Upper lobe of right lung (tissue), 1 donor: ENCODE data around the gene MYO1E. TPM values are rescaled to one million over a fixed set of nuclear protein-coding genes. Genes with fewer than 3 reads are reported as not detected.
A peak's percentile ranks its signal among the peaks of the same experiment; 100 is the strongest.

Experiments used
- ATAC-seq: fragments of 200-7000 bp; cut with Tn5 transposase; one replicate; pipeline ENCODE4 v1.9.1; 2020; ENCODE audit warnings: mild to moderate bottlenecking, moderate library complexity
- DNase-seq: peaks from one replicate; pipeline ENCODE4 v3.0.0-alpha.2; 2020
- H3K27ac ChIP-seq: fragments of 200-600 bp; one replicate; pipeline ENCODE4 v1.8.0; 2022
- H3K27me3 ChIP-seq: fragments of 200-600 bp; one replicate; pipeline ENCODE4 v1.8.0; 2022; ENCODE audit warnings: mild to moderate bottlenecking
- H3K36me3 ChIP-seq: fragments of 200-600 bp; one replicate; pipeline ENCODE4 v1.8.0; 2022
- H3K4me1 ChIP-seq: fragments of 200-600 bp; one replicate; pipeline ENCODE4 v1.8.0; 2022
- H3K4me3 ChIP-seq: fragments of 200-600 bp; one replicate; pipeline ENCODE4 v1.8.0; 2022; ENCODE audit warnings: mild to moderate bottlenecking
- H3K9me3 ChIP-seq: fragments of 200-600 bp; one replicate; pipeline ENCODE4 v1.8.0; 2022
- intact Hi-C: fragments of 100-400 bp; cut with DNase I; formaldehyde crosslinking; loops from one replicate; pipeline ENCODE4 v1.11.0; 2022
- total RNA-seq: library from RNA; stranded (reverse); fragmentation: NEBNext Ultra II Directional; extraction: Animal tissue kit (Norgen Biotek cat#: 25700); gene quantifications from one replicate; pipeline ENCODE4 v1.2.1, GENCODE V29; 2021
- TF ChIP-seq, protein P1 (sequence below): fragments of 200-600 bp; IDR thresholded peaks from one replicate; pipeline ENCODE4 v1.8.0; 2022; ENCODE audit warnings: antibody characterized with exemption
- donor health status: DM: no; HTN: yes; CAD: no; lungs with severe emphysema.

MYO1E gene
- total RNA-seq, 1 donor from 2014 or later: 98.4 TPM

DNA sequence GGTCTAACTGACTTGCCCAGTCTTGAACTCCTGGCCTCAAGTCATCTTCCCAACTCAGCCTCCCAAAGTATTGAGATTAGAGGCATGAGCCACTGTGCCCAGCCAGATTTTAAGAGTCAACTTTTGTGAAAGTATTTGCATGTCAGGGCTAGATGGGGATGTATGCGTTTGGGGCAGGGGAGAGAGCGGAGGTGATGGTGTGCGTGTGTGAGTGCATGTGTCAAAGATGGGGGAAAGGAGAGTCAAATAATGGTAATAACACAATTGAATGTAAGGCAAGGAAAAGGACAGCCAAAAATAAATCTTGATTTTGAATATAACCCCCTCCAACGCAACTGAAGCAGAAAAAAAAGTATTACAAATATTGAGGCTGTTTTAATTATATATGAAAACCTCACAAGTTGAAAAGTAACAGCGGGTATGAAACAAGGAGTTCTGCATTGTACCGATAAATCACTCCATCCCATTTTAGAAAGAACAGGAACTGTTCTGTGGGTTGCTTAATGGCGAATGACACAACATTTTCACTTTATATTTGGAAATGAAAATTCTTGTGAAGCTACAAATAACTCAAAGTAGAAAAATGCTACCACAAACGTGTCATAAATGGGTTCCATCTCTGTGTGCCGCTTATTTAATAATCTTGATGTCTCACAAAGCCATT is 195.9 kb downstream of the MYO1E start:
- Histone ChIP-seq H3K27ac (peak overlapping the region; percentile 56), H3K36me3 (peaks cover 5% of the 10 kb centered on the region), H3K4me3 (no peak overlapping the region), H3K4me1 (peaks cover 14% of the 10 kb centered on the region), H3K9me3 (no peaks in the 10 kb centered on the region), H3K27me3 (no peaks in the 10 kb centered on the region)
- TF ChIP-seq, protein P1, sequence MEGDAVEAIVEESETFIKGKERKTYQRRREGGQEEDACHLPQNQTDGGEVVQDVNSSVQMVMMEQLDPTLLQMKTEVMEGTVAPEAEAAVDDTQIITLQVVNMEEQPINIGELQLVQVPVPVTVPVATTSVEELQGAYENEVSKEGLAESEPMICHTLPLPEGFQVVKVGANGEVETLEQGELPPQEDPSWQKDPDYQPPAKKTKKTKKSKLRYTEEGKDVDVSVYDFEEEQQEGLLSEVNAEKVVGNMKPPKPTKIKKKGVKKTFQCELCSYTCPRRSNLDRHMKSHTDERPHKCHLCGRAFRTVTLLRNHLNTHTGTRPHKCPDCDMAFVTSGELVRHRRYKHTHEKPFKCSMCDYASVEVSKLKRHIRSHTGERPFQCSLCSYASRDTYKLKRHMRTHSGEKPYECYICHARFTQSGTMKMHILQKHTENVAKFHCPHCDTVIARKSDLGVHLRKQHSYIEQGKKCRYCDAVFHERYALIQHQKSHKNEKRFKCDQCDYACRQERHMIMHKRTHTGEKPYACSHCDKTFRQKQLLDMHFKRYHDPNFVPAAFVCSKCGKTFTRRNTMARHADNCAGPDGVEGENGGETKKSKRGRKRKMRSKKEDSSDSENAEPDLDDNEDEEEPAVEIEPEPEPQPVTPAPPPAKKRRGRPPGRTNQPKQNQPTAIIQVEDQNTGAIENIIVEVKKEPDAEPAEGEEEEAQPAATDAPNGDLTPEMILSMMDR: no peak
- intact Hi-C loops: no loop called here
- no peak for ATAC-seq
- DNase-seq: no peak

DNA sequence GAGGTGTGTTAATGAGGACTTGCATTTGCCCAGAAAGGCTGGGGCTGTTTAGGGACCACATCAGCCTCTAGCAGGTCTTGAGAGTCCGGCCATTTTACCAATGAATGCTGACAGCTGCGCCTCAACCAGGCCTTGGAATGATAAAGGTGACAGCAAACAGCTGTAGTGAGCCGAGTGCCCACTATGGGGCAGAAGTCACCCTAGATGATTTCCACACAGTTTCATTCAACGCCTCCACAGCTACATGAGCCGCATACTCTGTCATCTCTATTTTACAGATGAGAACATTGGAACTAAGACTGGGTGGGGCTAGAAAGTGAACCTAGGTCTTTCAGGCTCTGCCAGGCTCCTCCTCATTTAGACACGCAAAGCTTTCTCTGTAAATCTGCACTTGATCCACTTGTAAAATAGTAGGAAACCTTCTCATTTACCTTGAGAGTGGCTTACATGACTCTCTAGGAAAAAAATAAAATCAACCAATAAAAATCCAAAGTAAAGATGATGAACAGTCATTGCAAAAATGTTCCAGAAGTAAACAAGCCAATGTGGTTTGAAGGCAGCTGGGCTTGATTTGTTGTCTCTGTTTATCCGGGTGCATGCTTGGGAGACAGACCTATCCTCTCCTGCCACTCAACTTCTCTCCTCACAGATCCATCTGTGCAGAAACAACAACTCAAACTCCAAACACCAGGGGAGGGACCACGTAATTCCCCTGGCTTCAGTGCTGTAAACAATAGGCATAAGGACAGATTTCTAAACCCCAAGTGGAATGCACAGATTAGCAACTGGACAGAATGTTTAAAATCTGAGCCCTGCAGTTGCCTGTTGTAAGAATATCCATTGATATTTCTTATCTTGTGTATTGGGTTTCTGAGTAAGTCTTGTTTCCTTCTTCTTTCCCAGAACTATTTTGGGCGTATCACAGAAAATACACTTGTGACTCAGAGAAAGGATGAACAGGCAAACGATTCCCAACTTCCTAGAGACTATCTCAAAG is 197.5 kb downstream of the MYO1E start:
- ATAC-seq: peak; percentile 91

DNA sequence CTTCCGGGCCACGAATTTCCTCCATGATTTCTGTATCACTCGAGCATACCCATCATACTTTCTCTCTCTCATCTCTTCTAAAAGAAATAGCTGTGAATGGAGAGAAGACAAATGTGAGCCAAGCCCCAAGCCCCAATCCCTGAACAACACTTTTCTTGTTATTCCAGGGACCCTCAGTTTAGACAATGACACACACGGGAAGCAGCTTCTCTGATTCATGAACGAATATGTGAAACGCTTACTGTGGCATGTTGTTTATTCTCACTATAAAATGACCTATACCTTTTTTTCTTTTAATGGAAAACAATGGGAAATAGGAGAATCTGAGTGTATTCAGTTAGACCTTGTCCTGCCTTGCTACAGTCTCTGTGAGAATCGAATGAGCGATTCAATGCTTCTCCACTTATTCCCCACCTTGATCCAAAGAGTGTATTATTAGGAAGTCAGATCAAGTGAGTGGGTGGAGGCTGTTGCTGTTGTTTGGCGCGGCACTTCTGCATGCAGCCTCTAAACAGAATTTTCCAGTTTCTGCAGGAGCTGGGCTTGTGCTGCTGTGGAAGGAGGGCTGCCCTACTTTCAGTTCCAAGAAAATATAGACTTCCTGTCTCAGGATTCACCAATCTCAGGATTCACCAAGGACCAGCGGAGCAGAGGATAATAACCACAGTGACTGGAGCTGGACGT is 198.4 kb downstream of the MYO1E start:
- TF ChIP-seq, protein P1: no peak
- Histone ChIP-seq H3K27ac (peak overlapping the region; percentile 56), H3K4me1 (peaks cover 14% of the 10 kb centered on the region), H3K36me3 (peaks cover 10% of the 10 kb centered on the region), H3K9me3 (no peaks in the 10 kb centered on the region), H3K27me3 (no peaks in the 10 kb centered on the region), H3K4me3 (no peak overlapping the region)
- ATAC-seq: peak; percentile 47
- peak; percentile 53 for DNase-seq
- intact Hi-C loops: no loop called here

More for the DNA sequence above, 197.5 kb downstream of the MYO1E start:
- H3K4me3 ChIP-seq: no peak overlapping the region
- H3K4me1 ChIP-seq: peaks cover 14% of the 10 kb centered on the region
- DNase-seq: peak; percentile 67
- H3K36me3 ChIP-seq: peaks cover 15% of the 10 kb centered on the region
- H3K27ac ChIP-seq: peak overlapping the region; percentile 56
- TF ChIP-seq, protein P1: peak; percentile 57
- H3K9me3 ChIP-seq: no peaks in the 10 kb centered on the region
- no peaks in the 10 kb centered on the region for H3K27me3 ChIP-seq
- intact Hi-C loops: no loop called here

DNA sequence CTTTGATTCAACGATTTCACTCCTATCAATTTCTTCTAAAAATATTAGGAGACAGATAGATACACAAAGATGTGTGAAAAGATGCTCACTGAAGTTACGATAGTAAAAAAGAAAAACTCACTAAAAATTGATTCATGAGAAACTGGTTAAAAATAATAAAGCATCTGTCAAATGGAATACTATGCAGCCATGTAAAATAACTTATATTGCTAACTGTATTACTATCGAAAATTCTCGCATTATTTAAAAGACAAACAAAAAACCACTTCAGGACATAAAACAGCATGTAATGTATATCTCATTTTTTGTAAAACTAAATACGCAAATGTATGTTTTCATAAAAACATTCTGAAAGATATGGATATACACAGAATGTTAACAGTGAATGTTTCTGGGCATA is 199.5 kb downstream of the MYO1E start:
- TF ChIP-seq, protein P1: no peak
- peaks cover 10% of the 10 kb centered on the region for H3K36me3 ChIP-seq
- H3K9me3 ChIP-seq: no peaks in the 10 kb centered on the region
- peaks cover 14% of the 10 kb centered on the region for H3K4me1 ChIP-seq
- ATAC-seq (no peak), DNase-seq (no peak)
- H3K27me3 ChIP-seq: no peaks in the 10 kb centered on the region
- H3K4me3 ChIP-seq: no peak overlapping the region
- H3K27ac ChIP-seq: no peak overlapping the region
- intact Hi-C loops: no loop called here

DNA sequence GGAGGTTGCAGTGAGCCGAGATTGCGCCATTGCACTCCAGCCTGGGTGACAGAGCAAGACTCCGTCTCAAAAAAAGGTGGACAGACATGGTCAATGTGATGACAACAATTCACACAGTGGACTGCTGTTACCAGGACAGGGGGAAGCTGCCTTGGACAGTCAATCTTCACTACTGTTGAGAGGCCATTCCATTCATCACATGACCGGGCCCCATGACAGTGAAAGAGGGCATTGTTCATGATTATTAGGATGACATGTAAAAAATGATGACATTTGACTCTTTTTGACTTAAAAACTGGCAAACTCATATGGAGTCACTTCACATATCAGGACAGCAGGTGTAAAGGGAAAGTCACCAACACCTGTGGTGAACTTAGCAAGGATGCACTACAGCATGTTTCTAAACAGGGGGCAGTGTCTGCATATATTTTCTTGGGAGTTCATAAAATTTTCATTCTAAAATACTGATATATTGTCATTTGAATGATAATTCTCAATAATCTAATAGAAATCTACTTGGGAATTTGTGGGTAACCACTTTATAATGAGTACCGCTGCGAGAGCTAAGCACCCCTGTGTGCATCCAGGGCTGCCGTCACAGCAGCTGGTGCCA is 200.3 kb downstream of the MYO1E start:
- H3K4me1 ChIP-seq: peaks cover 14% of the 10 kb centered on the region
- intact Hi-C loops: no loop called here
- H3K27me3 ChIP-seq: no peaks in the 10 kb centered on the region
- H3K27ac ChIP-seq: no peak overlapping the region
- DNase-seq (no peak), ATAC-seq (no peak)
- H3K4me3 ChIP-seq: no peak overlapping the region
- TF ChIP-seq, protein P1: no peak
- peaks cover 10% of the 10 kb centered on the region for H3K36me3 ChIP-seq
- no peaks in the 10 kb centered on the region for H3K9me3 ChIP-seq
